Measurements from ENCODE around the gene PDSS2.

GRCh38 chr6:107344383-107344782 is 115.0 kb downstream of the PDSS2 start:
- no peak for TF ChIP-seq GATA2 (IDR thresholded peaks at IDR 0.05; ENCODE audit: low read depth, low read length)
- TF ChIP-seq GATA3 (IDR thresholded peaks at IDR 0.05; ENCODE audit: low read depth, low read length), result no peak
